GM06990 (cell line): ENCODE measurements around the gene GLG1.

Source experiments
- DNase-seq: peaks from one replicate; pipeline ENCODE4 v3.0.0-alpha.2; 2011; ENCODE audit not compliant: insufficient read length; ENCODE audit errors: extremely low read depth
- H3K27me3 ChIP-seq: replicated peaks from 2 replicates; pipeline ENCODE4 v1.6.0; 2011; ENCODE audit warnings: low read length; ENCODE audit not compliant: control insufficient read depth, insufficient read depth
- H3K36me3 ChIP-seq: 2 replicates; pipeline ENCODE4 v1.5.1; 2011; ENCODE audit warnings: low read length; ENCODE audit not compliant: control insufficient read depth, insufficient read depth
- H3K4me3 ChIP-seq: replicated peaks from 2 replicates; pipeline ENCODE4 v1.5.1; 2011; ENCODE audit warnings: low read depth, mild to moderate bottlenecking, control low read depth, low read length
- CTCF ChIP-seq: IDR thresholded peaks from 2 replicates; pipeline ENCODE4 v1.5.1; 2011; ENCODE audit warnings: low read length, control low read depth, mild to moderate bottlenecking, inconsistent platforms; ENCODE audit not compliant: insufficient read depth, poor library complexity, severe bottlenecking

Gene GLG1

GRCh38 chr16:74627506-74628220, 20.7 kb upstream of the GLG1 start:
- no peaks in the 10 kb centered on the region for H3K27me3 ChIP-seq
- no peak for TF ChIP-seq CTCF
- peaks cover 42% of the 10 kb centered on the region for H3K36me3 ChIP-seq
- H3K4me3 ChIP-seq = no peak overlapping the region
- DNase-seq = no peak

GRCh38 chr16:74626741-74627416, 20.0 kb upstream of the GLG1 start:
- H3K4me3 ChIP-seq = no peak overlapping the region
- H3K27me3 ChIP-seq = no peaks in the 10 kb centered on the region
- peaks cover 40% of the 10 kb centered on the region for H3K36me3 ChIP-seq
- DNase-seq = no peak
- TF ChIP-seq CTCF = no peak

GRCh38 chr16:74625500-74626350, 18.8 kb upstream of the GLG1 start:
- no peak for DNase-seq
- TF ChIP-seq CTCF = no peak
- no peaks in the 10 kb centered on the region for H3K27me3 ChIP-seq
- no peak overlapping the region for H3K4me3 ChIP-seq
- H3K36me3 ChIP-seq = peaks cover 38% of the 10 kb centered on the region

DNA sequence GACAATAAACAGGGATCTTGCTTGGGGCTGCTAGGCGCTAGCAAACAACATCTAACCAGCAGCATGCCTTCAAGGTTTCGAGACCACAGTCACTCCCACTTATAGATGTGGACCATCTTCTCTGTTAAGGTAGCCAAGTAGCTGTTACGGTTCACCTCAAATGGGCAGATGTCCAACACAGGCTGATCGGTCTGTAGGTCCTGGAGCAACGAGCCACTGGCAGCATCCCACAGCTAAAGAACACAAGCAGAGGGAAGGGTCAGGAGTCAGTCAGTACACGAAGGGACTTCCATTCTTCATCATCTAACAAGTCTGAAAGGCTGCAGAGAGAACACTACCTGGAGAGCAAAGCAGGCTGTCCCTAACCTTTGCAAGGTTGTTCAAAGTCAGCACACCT, 16.9 kb upstream of the GLG1 start:
- no peak for TF ChIP-seq CTCF
- H3K4me3 ChIP-seq = no peak overlapping the region
- DNase-seq = no peak
- H3K36me3 ChIP-seq = peaks cover 38% of the 10 kb centered on the region
- H3K27me3 ChIP-seq = no peaks in the 10 kb centered on the region

GRCh38 chr16:74623214-74623838, 16.4 kb upstream of the GLG1 start:
- no peak for DNase-seq
- peaks cover 36% of the 10 kb centered on the region for H3K36me3 ChIP-seq
- H3K4me3 ChIP-seq = no peak overlapping the region
- no peaks in the 10 kb centered on the region for H3K27me3 ChIP-seq
- peak; percentile 54 for TF ChIP-seq CTCF
